H1 (cell line): ENCODE results near the gene ANGPTL2. TPM values are rescaled to one million over a fixed set of nuclear protein-coding genes. Genes with fewer than 3 reads are reported as not detected.
A peak's percentile ranks its signal among the peaks of the same experiment; 100 is the strongest.
"Not testable (repeated sequence)": the region's sequence is repeated elsewhere in the genome, so short reads cannot be mapped to it uniquely, and the experiment has no call there.

ENCODE experiments used
- CTCF ChIA-PET: fragments of 300-600 bp; sonication (Branson Sonifier 250); formaldehyde crosslinking; loops from one replicate; lab custom pipeline; 2021; ENCODE audit not compliant: partially characterized antibody; lab: Charles Lee
- POLR2A ChIA-PET: fragments of 300-600 bp; sonication (Branson Sonifier 250); formaldehyde crosslinking; loops from one replicate; lab custom pipeline; 2021; ENCODE audit warnings: inconsistent platforms; ENCODE audit not compliant: partially characterized antibody; lab: Charles Lee
- DNase-seq, 2 experiments: peaks; one replicate each; pipeline versions ENCODE4 v3.0.0 to v3.0.0-alpha.2; 2010 to 2022; ENCODE audit warnings: low spot score in 2 of 2, low read depth in 1 of 2, mixed read lengths in 1 of 2
- FAIRE-seq: peaks from 2 replicates; lab custom pipeline; 2011; peaks lifted over from hg19 to GRCh38; lab: Jason Lieb, UNC
- H2AFZ ChIP-seq: 2 replicates; pipeline ENCODE4 v1.8.1; 2012; ENCODE audit warnings: low read length, inconsistent platforms
- H2AK5ac ChIP-seq: 2 replicates; pipeline ENCODE4 v1.6.1; 2013; ENCODE audit warnings: low read depth, low read length
- H2BK120ac ChIP-seq: replicated peaks from 2 replicates; pipeline ENCODE3; 2013; ENCODE audit warnings: low read depth, low read length, inconsistent platforms
- H2BK12ac ChIP-seq: 2 replicates; pipeline ENCODE4 v1.6.1; 2013; ENCODE audit warnings: low read depth, low read length
- H2BK15ac ChIP-seq: 2 replicates; pipeline ENCODE4 v1.6.1; 2013; ENCODE audit warnings: low read length
- H2BK20ac ChIP-seq: 2 replicates; pipeline ENCODE4 v1.6.1; 2013; ENCODE audit warnings: low read length
- H2BK5ac ChIP-seq: 2 replicates; pipeline ENCODE4 v1.6.1; 2013; ENCODE audit warnings: low read depth, low read length
- H3K14ac ChIP-seq: 2 replicates; pipeline ENCODE4 v1.6.1; 2013; ENCODE audit warnings: inconsistent platforms; ENCODE audit not compliant: insufficient read length
- H3K18ac ChIP-seq: 2 replicates; pipeline ENCODE4 v1.6.1; 2013; ENCODE audit warnings: low read length; ENCODE audit errors: extremely low read depth
- H3K23ac ChIP-seq: 2 replicates; pipeline ENCODE4 v1.6.1; 2013; ENCODE audit warnings: inconsistent platforms; ENCODE audit not compliant: insufficient read length
- H3K23me2 ChIP-seq: 2 replicates; pipeline ENCODE4 v1.6.1; 2013; ENCODE audit warnings: low read depth, low read length
- H3K27ac ChIP-seq: 2 replicates; pipeline ENCODE4 v1.6.1; 2011; ENCODE audit warnings: low read depth, low read length, inconsistent platforms
- H3K27me3 ChIP-seq, 4 experiments: replicated peaks in 1 of 4; 1 replicate in 1 of 4; 2 replicates in 3 of 4; pipeline versions ENCODE4 v1.6.1 to v1.8.1; 2011 to 2013; ENCODE audit warnings: low read length in 3 of 4, mild to moderate bottlenecking in 3 of 4, inconsistent platforms in 2 of 4, mixed read lengths in 2 of 4, moderate library complexity in 1 of 4; ENCODE audit not compliant: control insufficient read depth in 3 of 4, insufficient read depth in 3 of 4; ENCODE audit errors: extremely low read depth in 1 of 4
- H3K36me3 ChIP-seq, 4 experiments: 2 replicates each; pipeline versions ENCODE4 v1.6.1 to v1.8.1; 2011 to 2013; ENCODE audit warnings: mild to moderate bottlenecking in 4 of 4, low read length in 3 of 4, moderate library complexity in 2 of 4, control low read depth in 1 of 4, inconsistent platforms in 1 of 4; ENCODE audit not compliant: insufficient read depth in 4 of 4, control insufficient read depth in 2 of 4
- H3K4ac ChIP-seq: replicated peaks from 2 replicates; pipeline ENCODE3; 2013; ENCODE audit warnings: low read length, low read depth, mixed read lengths, inconsistent platforms; ENCODE audit not compliant: insufficient read length
- H3K4me1 ChIP-seq, 4 experiments: replicated peaks in 1 of 4; 1 replicate in 1 of 4; 2 replicates in 3 of 4; pipeline versions ENCODE4 v1.6.1 to v1.8.1; 2011 to 2013; ENCODE audit warnings: low read length in 3 of 4, inconsistent platforms in 2 of 4, mixed read lengths in 1 of 4; ENCODE audit not compliant: insufficient read depth in 4 of 4, control insufficient read depth in 3 of 4
- H3K4me2 ChIP-seq, 2 experiments: 2 replicates each; pipeline versions ENCODE4 v1.6.1 to v1.8.1; 2011 to 2013; ENCODE audit warnings: low read depth in 2 of 2, low read length in 2 of 2, control low read depth in 1 of 2, inconsistent platforms in 1 of 2, mild to moderate bottlenecking in 1 of 2; ENCODE audit not compliant: insufficient read depth in 1 of 2
- H3K4me3 ChIP-seq, 4 experiments: fragments of 200-600, 300-600 bp in 1 of 4; sonication (generic), shearing (Covaris generic), sonication (Bioruptor Twin) in 1 of 4; 2 replicates each; pipeline versions ENCODE4 v1.5.1 to v1.8.1; 2011 to 2016; ENCODE audit warnings: low read length in 4 of 4, low read depth in 3 of 4, control low read depth in 2 of 4, inconsistent platforms in 2 of 4, mild to moderate bottlenecking in 2 of 4, mixed read lengths in 1 of 4, moderate library complexity in 1 of 4; ENCODE audit not compliant: insufficient read depth in 2 of 4; ENCODE audit errors: extremely low read depth in 1 of 4
- H3K56ac ChIP-seq: replicated peaks from 2 replicates; pipeline ENCODE3; 2013; ENCODE audit warnings: low read depth, mild to moderate bottlenecking, mixed read lengths, low read length, inconsistent platforms; ENCODE audit not compliant: insufficient read length
- H3K79me1 ChIP-seq: 2 replicates; pipeline ENCODE4 v1.6.1; 2013; ENCODE audit warnings: low read depth, low read length, control low read depth
- H3K79me2 ChIP-seq, 2 experiments: 2 replicates each; pipeline versions ENCODE4 v1.6.1 to v1.8.1; 2012 to 2013; ENCODE audit warnings: low read length in 2 of 2, mild to moderate bottlenecking in 2 of 2, inconsistent platforms in 1 of 2; ENCODE audit not compliant: insufficient read depth in 2 of 2, control insufficient read depth in 1 of 2
- H3K9ac ChIP-seq, 4 experiments: replicated peaks in 1 of 4; 1 replicate in 1 of 4; 2 replicates in 3 of 4; pipeline versions ENCODE4 v1.6.1 to v1.8.1; 2011 to 2013; ENCODE audit warnings: low read depth in 3 of 4, low read length in 3 of 4, control low read depth in 2 of 4, mild to moderate bottlenecking in 2 of 4, moderate library complexity in 2 of 4, inconsistent platforms in 1 of 4; ENCODE audit errors: extremely low read depth in 1 of 4
- H3K9me3 ChIP-seq, 2 experiments: 2 replicates each; pipeline versions ENCODE4 v1.6.1 to v1.8.1; 2012 to 2013; ENCODE audit warnings: mild to moderate bottlenecking in 2 of 2, moderate library complexity in 2 of 2, control low read depth in 1 of 2, inconsistent platforms in 1 of 2, low read depth in 1 of 2, low read length in 1 of 2, mixed read lengths in 1 of 2; ENCODE audit not compliant: insufficient read depth in 2 of 2
- H4K20me1 ChIP-seq, 2 experiments: replicated peaks in 1 of 2; 2 replicates each; pipeline versions ENCODE3 to v1.8.1; 2011 to 2013; ENCODE audit warnings: inconsistent platforms in 2 of 2, low read length in 2 of 2, mild to moderate bottlenecking in 1 of 2; ENCODE audit not compliant: insufficient read depth in 2 of 2, control insufficient read depth in 1 of 2
- H4K5ac ChIP-seq: 2 replicates; pipeline ENCODE4 v1.6.1; 2013; ENCODE audit warnings: low read length, low read depth, mixed read lengths, inconsistent platforms; ENCODE audit not compliant: insufficient read length
- H4K8ac ChIP-seq: 2 replicates; pipeline ENCODE4 v1.8.0; 2013; ENCODE audit warnings: mild to moderate bottlenecking, moderate library complexity, low read length, inconsistent platforms; ENCODE audit not compliant: insufficient read depth; ENCODE audit errors: extremely low read depth
- H4K91ac ChIP-seq: replicated peaks from 2 replicates; pipeline ENCODE3; 2013; ENCODE audit warnings: low read length, mixed read lengths, inconsistent platforms; ENCODE audit not compliant: insufficient read length
- WGBS, 2 experiments: shearing (Covaris generic) in 1 of 2; methylation state at CpG; one replicate each; pipeline versions ENCODE4 v1.1.6 to v1.1.7; 2013 to 2015; ENCODE audit warnings: low lambda C conversion rate in 2 of 2, mixed read lengths in 2 of 2, inconsistent platforms in 1 of 2, low coverage in 1 of 2, missing lambda C conversion rate in 1 of 2; ENCODE audit not compliant: insufficient replicate concordance in 2 of 2, insufficient coverage in 1 of 2, insufficient read length in 1 of 2; ENCODE audit errors: extremely low coverage in 1 of 2, missing lambda C conversion rate in 1 of 2; 5-methylcytosine and 5-hydroxymethylcytosine counted together
- polyA plus RNA-seq, 7 experiments: library from polyadenylated mRNA; depleted of rRNA in 3 of 7; stranded (reverse) in 5 of 7; unstranded in 2 of 7; fragments of >200 nt in 5 of 7; fragments of 200-250 nt in 2 of 7; gene quantifications; 1 replicate in 5 of 7; 2 replicates in 1 of 7; 4 replicates in 1 of 7; pipeline versions ENCODE4 v1.2.1 to v1.2.3, GENCODE V29; 2011 to 2013; ENCODE audit warnings: missing spikeins in 2 of 7, mixed read lengths in 2 of 7
- total RNA-seq: library from RNA; stranded (reverse); fragmentation: NEBNext Ultra II Directional; extraction: Animal tissue kit (Norgen Biotek cat#: 25700); gene quantifications from 2 replicates; pipeline ENCODE4 v1.2.1, GENCODE V29; 2021
- TF ChIP-seq, protein P1 (sequence below): IDR thresholded peaks from 2 replicates; pipeline ENCODE4 v1.6.1; 2012; ENCODE audit warnings: inconsistent platforms

The ANGPTL2 gene
- total and polyA plus RNA-seq, 2 of the 8 experiments (the other 6 are each of a cell fraction or from before 2014, with no cell fraction given): 9.0 to 10.6 TPM

DNA sequence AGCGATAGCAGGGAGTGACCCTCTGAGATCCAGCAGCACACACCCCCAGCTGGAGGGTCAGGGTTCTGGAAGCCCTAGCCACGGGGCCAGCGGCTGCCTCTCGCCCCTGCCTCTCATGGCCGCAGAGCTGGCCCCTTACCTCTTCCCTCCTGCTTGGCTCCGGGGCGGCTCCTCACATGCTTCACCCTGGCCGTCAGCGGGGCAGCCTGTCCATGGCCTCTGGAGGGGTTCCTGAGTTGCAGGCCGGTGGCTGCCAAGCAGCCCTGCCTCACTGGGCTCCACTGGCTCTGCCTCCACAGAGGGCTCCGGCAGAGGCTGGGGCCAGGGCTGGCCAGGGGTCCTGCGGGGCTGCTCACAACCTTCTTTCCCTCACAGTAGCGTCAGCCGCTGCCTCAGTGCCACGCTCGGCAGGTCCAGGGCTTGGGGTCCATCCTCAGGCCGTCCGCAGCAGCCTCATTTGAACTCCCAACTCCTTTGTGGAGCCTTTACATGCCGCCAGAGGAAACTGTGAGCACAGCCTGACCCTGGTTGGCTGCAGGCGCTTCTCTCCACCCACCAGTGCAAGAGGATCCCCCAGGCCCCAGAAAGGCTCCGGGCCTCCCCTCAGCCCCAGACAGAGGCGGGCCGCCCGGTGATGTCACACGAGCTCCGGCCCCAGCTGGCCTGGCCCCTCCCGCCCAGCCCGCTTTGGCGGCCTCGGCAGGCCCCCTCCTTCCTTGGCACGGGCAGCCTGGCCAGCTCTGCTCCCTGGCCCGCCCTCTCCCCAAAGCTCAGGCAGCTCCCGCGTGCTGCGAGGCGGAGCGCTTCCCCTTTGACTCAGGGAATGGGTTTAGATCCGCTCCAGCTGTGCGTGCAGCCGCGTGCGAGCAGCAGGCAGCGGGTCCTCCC is at the start of gene ANGPTL2 (continued):
- TF ChIP-seq, protein P1, sequence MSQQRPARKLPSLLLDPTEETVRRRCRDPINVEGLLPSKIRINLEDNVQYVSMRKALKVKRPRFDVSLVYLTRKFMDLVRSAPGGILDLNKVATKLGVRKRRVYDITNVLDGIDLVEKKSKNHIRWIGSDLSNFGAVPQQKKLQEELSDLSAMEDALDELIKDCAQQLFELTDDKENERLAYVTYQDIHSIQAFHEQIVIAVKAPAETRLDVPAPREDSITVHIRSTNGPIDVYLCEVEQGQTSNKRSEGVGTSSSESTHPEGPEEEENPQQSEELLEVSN: peak; percentile 93

DNA sequence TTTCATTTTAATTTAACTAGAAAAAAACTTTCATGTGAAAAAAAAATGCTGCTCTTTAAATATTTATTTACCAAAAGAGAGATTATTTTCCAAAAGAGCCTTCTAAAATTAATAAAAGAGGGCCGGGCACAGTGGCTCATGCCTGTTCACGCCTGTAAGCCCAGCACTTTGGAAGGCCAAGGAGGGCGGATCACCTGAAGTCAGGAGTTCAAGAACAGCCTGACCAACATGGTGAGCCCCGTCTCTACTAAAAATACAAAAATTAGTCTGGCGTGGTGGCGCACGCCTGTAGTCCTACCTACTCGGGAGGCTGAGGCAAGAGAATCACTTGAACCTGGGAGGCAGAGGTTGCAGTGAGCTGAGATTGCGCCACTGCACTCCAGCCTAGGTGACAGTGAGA is 48.9 kb upstream of the ANGPTL2 start:
- H3K4ac ChIP-seq, H2BK20ac ChIP-seq, H3K4me2 ChIP-seq, H4K8ac ChIP-seq, H3K9me3 ChIP-seq, H3K79me2 ChIP-seq, POLR2A ChIA-PET, H3K23ac ChIP-seq, H4K91ac ChIP-seq, H3K36me3 ChIP-seq, DNase-seq, H2BK120ac ChIP-seq, H3K23me2 ChIP-seq, H3K27ac ChIP-seq, H3K9ac ChIP-seq, H2BK15ac ChIP-seq, H3K4me3 ChIP-seq, CTCF ChIA-PET, H2AFZ ChIP-seq, H4K20me1 ChIP-seq, H3K18ac ChIP-seq, FAIRE-seq, H2BK12ac ChIP-seq, H2BK5ac ChIP-seq, H3K56ac ChIP-seq, H3K27me3 ChIP-seq, H3K4me1 ChIP-seq, H3K14ac ChIP-seq, H3K79me1 ChIP-seq, H2AK5ac ChIP-seq, H4K5ac ChIP-seq: not testable (repeated sequence)
- 94% methylated on average over 9 of the region's 9 CpGs; no CpG with 5 or more reads in 1 of the 2 experiments for WGBS, 2 experiments
